ENCODE measurements around the gene SUN1. TPM values are rescaled to one million over a fixed set of nuclear protein-coding genes. Genes with fewer than 3 reads are reported as not detected.

The SUN1 gene
- total and polyA plus RNA-seq, 2 of the 8 experiments (the other 6 are each of a cell fraction or from before 2014, with no cell fraction given) = 108 to 158 TPM

GRCh38 chr7:918441-919113 is 86.3 kb downstream of the SUN1 start:
- Histone ChIP-seq H2BK120ac (replicated peaks; ENCODE audit: low read depth, low read length) (no peak overlapping the region), H4K8ac (ENCODE audit: extremely low read depth, insufficient read depth, low read length) (no peak overlapping the region), H3K18ac (ENCODE audit: extremely low read depth, low read length) (no peak overlapping the region), H3K9ac (replicated peaks in 1 of 4; ENCODE audit: extremely low read depth in 1 of 4, low read depth in 3 of 4, low read length in 3 of 4) (no peak overlapping the region), H2BK5ac (ENCODE audit: low read depth, low read length) (no peak overlapping the region), H3K27ac (ENCODE audit: low read depth, low read length) (no peak overlapping the region), H3K36me3 (ENCODE audit: control insufficient read depth in 2 of 4, insufficient read depth in 4 of 4, low read length in 3 of 4) (no peaks in the 10 kb centered on the region), H2BK12ac (ENCODE audit: low read depth, low read length) (no peak overlapping the region), H3K4ac (replicated peaks; ENCODE audit: insufficient read length, low read depth, low read length) (no peak overlapping the region), H3K79me2 (ENCODE audit: control insufficient read depth in 1 of 2, insufficient read depth in 2 of 2, low read length in 2 of 2) (no peaks in the 10 kb centered on the region), H4K20me1 (replicated peaks in 1 of 2; ENCODE audit: control insufficient read depth in 1 of 2, insufficient read depth in 2 of 2, low read length in 2 of 2) (no peaks in the 10 kb centered on the region), H3K56ac (replicated peaks; ENCODE audit: insufficient read length, low read depth, low read length) (no peak overlapping the region), H4K5ac (ENCODE audit: insufficient read length, low read depth, low read length) (no peak overlapping the region), H3K9me3 (ENCODE audit: insufficient read depth in 2 of 2, low read depth in 1 of 2, low read length in 1 of 2) (no peaks in the 10 kb centered on the region), H3K79me1 (ENCODE audit: low read depth, low read length) (no peaks in the 10 kb centered on the region), H3K14ac (ENCODE audit: insufficient read length) (no peak overlapping the region), H2AFZ (ENCODE audit: low read length) (no peak overlapping the region), H2AK5ac (ENCODE audit: low read depth, low read length) (no peak overlapping the region), H2BK20ac (ENCODE audit: low read length) (no peak overlapping the region), H3K4me3 (ENCODE audit: extremely low read depth in 1 of 4, insufficient read depth in 2 of 4, low read depth in 3 of 4, low read length in 4 of 4) (no peak overlapping the region), H3K27me3 (replicated peaks in 1 of 4; ENCODE audit: control insufficient read depth in 3 of 4, extremely low read depth in 1 of 4, insufficient read depth in 3 of 4, low read length in 3 of 4) (no peaks in the 10 kb centered on the region), H2BK15ac (ENCODE audit: low read length) (no peak overlapping the region), H3K4me2 (ENCODE audit: insufficient read depth in 1 of 2, low read depth in 2 of 2, low read length in 2 of 2) (no peak overlapping the region), H3K23ac (ENCODE audit: insufficient read length) (no peak overlapping the region), H3K4me1 (replicated peaks in 1 of 4; ENCODE audit: control insufficient read depth in 3 of 4, insufficient read depth in 4 of 4, low read length in 3 of 4) (peaks cover 0 to 8% (median 0%) of the 10 kb centered on the region in 4 experiments; a peak in 2 of 7 replicates), H3K23me2 (ENCODE audit: low read depth, low read length) (no peaks in the 10 kb centered on the region), H4K91ac (replicated peaks; ENCODE audit: insufficient read length, low read length) (no peak overlapping the region)
- CTCF ChIA-PET (ENCODE audit: partially characterized antibody) = interaction anchor here (1.7 kb wide), 1 partner anchor 39 kb away, joined by 5 read pairs; no protein-coding TSS in a partner anchor
- WGBS, 2 experiments (ENCODE audit: extremely low coverage in 1 of 2, insufficient coverage in 1 of 2, insufficient read length in 1 of 2, insufficient replicate concordance in 2 of 2, low coverage in 1 of 2, low lambda C conversion rate in 2 of 2, missing lambda C conversion rate in 1 of 2) = 94% methylated on average over 14 of the region's 21 CpGs; no CpG with 5 or more reads in 1 of the 2 experiments
- TF ChIP-seq SP4 (IDR thresholded peaks at IDR 0.05; ENCODE audit: low read length) = no peak
- no peak for TF ChIP-seq POLR2AphosphoS5 (IDR thresholded peaks at IDR 0.05; ENCODE audit: low read depth, low read length)
- DNase-seq (ENCODE audit: low read depth in 1 of 2, low spot score in 2 of 2) (peak in 1 of 2 experiments; percentile 39), FAIRE-seq (no peak)
- POLR2A ChIA-PET (ENCODE audit: partially characterized antibody) = no interaction called here
